ENCODE results near the gene BARHL1.

The BARHL1 gene

DNA sequence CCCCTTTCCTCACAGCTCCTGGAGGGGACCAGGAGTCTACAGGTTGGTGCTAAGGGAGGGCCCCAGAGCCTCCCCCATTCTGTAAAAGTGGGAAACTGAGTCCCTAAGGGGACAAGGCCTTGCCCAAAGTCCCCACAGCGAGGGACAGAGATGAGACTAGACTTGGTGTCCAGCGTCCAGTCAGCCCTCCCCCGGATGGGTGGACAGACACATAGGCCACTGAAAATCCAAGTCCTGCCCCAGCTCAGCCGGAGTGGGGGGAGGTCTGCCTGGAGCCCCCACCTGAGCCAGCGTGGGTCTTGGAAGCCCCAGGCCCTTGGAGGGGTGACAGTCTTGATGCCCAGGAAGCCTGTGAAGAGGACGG, 5.2 kb downstream of the BARHL1 start:
- DNase-seq (ENCODE audit: low spot score) = no peak

DNA sequence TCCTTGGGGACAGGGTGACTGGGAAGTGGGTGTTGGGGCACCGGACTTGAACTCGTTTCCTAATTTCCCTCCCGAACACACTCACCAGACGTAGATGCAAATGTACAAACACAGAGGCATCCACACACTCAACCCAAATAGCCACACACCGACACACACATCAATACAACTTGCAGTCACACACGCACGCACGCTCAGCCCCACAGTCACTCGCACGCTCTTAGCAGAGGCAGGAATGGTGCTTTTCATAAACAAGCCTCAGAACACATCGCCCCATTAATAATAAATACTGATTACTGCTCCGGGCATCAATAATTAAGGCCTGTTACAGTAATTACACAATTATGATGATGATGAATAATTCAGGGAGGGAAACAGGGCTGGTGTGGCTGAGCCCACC, 5.7 kb downstream of the BARHL1 start:
- DNase-seq (ENCODE audit: low spot score) = no peak

DNA sequence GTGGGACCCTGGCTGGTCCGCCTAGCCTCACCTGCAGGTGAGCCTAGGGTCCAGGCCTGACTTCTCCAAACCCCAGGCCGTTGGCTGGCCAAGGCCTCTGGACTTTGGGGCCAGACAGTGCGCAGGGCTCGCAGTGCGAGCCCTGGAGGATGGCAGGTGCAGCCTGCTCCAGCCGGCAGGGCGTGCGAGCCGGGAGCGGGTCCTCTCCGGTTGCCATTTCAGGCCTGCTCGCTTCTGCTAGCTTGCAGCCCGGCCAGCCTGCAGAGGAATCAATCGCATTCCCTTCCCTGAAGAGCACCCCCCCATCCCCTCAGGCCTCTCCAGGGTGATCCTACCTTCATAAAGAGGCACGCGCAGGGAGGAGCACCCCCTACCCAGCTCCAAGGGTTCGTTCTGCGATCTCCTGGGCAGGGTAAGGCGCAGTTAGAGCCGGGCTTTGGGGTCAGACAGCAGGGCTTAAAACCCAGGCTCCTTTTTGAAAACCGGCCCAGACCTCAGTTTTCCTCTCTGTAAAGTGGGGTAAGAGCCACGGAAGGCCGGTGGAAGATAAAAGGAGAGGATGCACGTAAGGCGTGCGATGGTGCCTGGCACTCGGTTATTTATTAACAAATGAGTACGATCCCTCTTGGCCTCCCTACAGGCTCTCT, 6.2 kb downstream of the BARHL1 start:
- DNase-seq (ENCODE audit: low spot score) = peak; percentile 30

DNA sequence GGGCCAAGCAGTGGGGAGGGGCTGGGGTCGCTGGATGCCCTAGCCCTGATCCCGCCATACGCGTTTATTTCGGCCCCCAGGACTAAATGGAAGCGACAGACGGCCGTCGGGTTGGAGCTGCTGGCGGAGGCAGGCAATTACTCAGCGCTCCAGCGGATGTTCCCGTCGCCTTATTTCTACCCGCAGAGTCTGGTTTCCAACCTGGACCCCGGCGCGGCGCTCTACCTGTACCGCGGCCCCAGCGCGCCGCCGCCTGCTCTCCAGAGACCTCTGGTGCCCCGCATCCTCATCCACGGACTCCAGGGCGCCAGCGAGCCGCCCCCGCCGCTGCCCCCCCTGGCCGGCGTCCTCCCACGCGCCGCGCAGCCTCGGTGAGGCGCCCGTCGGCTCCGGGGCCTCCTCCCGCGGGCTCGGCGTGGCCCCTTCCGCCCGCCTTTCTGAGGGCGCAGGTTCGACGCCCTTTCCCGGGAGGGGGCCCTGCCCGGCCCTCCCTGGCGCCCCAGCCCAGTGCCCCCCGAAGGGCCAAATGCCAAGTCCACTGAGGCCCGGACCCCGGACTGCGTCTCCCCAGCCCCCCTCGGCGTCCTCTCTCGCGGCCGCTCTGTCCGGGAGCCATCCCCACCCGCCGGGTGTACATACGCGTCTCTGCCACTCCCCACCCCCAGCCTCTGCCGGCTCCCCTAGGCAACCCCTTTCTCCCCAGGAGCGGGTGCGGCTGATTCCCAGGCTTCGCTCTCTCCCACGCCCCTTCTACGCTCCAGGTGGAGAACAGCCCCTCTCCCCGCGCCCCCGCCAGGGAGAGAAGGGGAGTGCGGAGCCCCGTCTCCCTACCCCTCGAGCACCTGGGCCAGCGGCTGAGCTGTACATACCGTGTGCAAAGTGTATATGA, 7.0 kb downstream of the BARHL1 start:
- DNase-seq (ENCODE audit: low spot score) = peak; percentile 45

DNA sequence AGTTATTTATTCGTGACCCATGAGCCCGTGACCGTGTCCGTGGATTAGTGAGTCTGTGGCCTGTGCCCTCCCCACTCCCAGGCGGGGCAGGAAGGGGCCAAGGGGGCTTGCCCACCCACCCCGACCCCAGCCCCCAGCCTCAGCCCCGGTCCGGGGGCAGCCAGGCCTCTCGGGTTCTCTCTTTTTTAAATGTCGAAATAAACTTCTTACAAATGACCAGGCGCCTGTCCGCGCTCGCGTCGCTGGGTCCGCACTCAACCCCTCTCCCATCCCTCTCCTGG, 7.6 kb downstream of the BARHL1 start:
- no peak for DNase-seq (ENCODE audit: low spot score)

DNA sequence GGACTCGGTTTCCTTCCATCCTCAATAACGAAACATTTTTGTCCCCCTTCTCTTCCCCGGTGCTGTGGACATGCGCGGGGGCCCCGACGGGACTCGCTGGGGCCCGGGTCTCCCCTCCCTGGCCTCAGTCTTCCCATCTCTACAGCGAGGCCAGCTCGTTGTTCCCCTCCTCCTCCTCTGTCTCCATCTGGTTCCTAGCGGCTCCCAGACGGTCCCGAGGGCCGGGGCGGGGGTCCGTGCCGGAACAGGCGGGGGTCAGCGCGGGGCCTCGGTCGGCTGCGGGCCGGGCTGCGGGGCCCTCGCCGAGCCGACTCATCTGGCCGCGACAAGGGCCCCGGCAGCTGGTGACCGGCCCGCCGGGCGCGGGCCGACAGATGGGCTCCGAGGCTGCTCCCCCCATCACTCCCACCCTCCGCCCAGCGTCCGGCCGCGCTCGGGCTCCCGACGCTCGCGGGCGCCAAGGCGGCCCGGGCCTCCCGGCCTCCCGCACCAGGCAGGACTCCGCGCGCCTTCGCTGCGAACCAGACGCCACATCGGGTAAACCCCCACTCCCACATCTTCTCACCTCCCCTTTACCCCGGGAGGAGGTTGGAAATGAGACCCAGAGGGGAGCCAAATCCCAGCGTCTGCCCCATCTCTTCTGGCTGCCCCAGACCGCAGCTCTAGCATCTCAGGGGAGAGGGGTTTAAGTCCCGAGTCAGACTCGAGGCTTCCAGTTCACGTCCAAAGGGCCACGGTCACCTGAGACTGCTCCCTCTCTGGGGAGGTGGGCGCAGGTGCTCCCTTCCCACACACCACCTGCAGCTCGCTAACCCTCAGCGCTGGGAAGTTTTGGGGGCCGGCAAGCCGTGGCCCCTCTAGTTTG, 8.1 kb downstream of the BARHL1 start:
- DNase-seq (ENCODE audit: low spot score) = peak; percentile 44

DNA sequence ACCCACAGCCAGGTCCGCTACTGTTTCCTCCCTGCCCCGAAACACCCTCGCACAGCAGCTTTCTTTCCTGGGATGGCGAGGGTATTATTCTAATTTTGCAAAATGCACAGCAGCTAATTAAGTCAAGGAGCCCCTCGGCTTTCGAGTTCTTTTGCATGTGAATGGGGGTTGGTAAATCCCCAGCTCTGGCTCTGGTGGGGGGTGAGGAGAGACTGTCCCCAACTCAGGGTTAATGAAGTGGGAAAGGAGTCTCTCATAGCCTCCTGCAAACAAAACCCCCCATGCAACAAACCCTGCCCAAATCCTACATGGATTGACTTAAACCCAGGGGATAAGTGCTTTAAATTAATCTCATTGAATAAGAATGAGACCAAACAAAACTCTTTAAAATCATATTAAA, 8.8 kb downstream of the BARHL1 start:
- no peak for DNase-seq (ENCODE audit: low spot score)

DNA sequence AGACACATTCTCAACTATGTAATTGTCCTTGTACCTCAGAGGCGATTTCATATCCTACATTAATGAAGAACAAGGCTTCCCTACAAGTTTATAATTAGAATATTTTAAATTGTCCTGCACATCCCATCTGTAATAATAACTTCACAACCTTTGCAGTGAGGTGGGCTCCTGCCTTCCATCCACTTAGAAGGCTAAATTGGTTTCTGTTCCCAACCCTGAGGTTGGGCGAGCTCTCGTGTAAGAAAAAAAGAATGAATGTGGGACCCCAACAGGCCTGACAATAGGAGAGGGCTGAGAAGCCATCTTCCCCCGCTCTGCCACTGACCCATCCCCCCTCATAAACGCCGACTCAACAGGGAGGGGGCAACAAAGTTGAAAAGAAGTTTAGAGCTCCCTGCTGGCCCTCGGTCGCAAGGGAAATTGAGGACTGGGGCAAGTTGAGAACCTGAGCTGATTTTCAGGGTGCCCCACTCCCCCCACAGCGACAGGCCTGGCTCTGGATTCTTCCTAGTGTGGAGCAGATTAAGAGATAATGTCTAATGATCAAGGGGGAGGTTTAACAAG, 9.4 kb downstream of the BARHL1 start:
- DNase-seq (ENCODE audit: low spot score) = no peak

DNA sequence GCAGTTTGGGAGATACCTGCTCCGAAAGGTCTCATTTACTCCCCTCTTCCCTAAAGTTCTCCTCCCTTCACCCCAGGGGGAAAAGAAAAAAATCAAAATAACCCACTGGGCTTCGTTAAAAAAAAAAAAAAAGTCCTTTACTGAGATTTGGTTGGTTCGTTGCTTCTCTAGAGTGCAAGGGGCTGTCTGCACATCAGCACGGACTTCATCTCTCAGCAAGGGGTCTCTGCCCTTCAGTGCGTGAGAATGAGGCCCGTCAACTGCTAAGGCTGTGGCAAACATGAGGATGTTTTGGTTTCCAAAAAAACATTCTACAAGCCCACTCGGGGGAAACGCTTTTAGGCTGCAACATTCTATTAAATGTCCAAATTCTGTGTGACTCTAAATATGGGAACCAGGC, 10.0 kb downstream of the BARHL1 start:
- no peak for DNase-seq (ENCODE audit: low spot score)

DNA sequence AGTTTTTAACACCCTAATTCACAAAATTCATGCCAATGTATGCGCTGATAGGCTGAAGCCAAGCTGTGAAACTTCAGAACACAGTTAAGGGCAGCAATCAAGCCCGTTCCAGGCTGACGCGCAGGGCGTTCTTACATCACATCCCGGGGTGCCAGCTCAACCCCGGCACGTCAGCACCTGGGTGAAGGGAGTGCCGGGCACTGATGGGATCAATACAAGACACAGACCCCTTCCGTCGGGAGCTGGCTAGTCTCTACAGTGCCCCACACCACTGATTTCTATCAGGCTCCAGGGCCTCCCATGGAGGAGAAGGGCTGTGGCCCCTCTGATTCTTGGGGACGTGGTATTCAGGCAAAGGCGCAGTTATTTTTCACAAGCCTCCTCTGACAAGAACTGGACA, 12.0 kb downstream of the BARHL1 start:
- no peak for DNase-seq (ENCODE audit: low spot score)

DNA sequence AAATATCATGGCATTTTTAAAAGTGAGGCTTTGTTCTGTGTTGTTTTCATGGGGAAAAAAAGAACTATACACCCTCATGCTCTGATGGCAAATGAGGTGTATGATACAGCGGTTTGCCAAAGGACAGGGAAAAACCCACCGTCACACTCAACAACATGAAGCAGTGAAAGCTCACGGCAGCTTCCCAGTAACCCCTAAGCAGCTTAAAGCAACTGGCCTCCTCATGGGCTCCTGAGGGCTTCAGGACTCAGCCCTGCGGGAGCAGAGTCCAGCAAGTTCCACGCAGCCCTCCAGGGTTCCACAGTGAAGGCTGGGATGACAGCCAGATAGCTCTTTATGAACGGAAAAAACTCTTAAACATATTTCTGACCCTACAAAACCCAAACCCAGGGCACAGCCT, 12.9 kb downstream of the BARHL1 start:
- no peak for DNase-seq (ENCODE audit: low spot score)

DNA sequence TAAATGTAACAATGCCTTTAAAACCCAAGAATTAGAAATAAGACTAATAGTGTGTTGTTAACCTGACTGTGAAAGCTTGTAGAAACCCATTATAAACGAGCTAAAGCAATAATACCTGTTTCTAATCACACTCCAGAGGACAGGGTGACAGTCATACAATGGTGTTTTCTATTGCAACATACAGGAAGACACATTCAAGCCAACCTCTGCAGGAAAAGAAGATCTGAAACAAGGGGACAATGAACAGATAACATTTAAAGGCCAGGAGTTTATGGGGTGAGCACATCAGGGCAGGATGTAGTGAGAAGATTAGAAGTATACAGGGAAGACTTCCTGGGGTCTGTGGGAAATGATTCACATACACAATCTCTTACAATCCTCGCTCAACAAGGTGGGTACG, 13.8 kb downstream of the BARHL1 start:
- DNase-seq (ENCODE audit: low spot score) = no peak

DNA sequence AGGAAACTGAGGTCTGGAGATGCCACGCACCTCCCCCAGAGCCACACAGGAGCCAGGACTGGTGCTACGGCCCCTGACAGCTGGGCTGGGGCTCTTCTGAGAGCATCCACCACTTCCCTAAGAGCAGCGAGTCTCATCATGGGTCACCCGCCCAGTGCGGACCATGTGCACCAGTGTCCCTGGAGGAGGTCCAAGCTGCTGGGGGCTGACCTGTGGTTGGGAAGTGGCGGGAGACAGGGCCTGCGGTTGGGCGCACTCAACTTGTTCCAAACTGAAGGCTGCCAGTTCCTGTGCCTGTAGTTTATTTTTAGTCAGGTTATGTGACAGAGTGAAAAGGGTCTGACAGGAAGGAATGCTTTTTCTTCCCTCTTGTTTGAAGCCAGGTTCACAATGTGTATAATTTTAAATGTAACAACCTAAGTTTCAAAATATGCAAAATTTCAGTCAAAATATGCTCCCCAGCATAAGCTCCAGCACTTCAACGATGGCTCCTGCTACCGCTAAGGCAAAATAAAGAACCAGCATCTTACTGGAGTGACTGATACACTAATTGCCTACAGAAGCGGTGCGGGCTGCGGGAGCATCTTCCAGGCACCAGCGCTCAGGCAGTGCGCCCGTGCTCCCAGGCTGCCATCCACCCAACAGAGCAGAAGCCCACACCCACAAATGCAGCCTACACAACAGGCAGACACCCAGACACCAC, 14.8 kb downstream of the BARHL1 start:
- no peak for DNase-seq (ENCODE audit: low spot score)

DNA sequence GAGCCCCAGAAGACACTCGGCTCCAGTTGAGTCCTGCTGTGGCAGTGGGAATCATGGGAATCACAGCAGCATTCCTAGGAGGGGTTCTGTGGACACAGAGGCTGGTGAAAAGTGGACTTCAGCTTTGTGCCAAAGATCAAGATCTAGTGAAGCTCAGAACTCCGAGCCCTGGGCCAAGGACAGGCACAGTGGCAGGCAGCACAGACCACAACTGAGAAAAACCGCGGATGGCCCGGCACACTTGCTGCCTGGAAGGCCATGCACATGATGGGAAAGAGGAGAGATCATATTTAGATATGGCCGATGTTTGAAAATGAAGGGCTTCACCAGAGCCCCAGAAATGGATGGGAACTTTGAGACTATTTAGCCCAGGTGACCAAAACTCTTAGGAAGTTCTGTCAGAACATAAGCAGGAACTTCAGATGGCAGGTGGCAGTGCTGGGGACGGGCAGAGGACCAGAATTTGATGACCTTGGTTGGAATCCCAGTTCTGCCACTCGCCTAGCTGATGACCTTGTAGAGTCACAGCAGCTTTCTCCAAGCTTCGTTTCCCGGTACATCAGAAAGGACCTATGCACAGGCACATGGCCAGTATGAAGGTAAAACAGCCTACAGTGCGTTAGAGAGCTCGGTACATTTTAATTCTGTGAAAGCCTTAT, 18.0 kb downstream of the BARHL1 start:
- no peak for DNase-seq (ENCODE audit: low spot score)

DNA sequence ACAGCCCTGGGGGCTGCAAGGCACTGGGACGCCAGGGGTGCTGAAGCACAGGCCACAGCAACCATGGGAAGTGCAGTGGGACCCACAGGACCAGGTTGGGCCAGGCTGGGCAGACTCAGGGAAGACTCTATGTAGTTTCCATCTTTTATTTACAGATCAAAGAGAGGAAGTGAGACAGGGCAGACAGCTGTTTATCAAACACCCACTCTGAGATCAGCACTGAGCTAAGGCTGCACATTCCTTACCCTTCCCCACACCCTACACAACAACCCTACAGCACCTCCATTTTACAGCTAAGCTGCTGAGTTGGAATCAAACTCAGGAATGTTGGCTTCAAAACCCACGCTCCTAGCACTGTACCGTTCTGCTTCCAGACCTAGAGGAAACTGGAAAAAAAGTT, 19.8 kb downstream of the BARHL1 start:
- no peak for DNase-seq (ENCODE audit: low spot score)

DNA sequence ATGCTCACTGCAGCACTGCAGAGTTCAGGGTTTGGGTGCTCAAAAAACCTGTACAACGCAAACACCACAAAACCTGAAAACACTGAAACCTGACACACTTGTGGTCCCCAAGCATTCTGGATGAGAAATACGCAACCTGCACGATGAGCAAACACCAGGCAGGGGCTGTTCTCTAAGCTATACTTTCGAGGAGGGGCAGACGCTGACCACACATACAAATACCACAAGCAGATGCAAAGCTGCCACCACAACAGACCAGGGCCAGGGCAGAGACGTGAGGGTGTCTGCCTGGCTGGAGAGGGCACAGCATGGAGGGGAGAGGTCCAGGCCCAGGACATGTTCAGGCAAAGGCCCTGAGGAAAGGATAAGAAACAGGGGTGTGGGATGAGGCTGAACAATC, 23.0 kb downstream of the BARHL1 start:
- DNase-seq (ENCODE audit: low spot score) = no peak

DNA sequence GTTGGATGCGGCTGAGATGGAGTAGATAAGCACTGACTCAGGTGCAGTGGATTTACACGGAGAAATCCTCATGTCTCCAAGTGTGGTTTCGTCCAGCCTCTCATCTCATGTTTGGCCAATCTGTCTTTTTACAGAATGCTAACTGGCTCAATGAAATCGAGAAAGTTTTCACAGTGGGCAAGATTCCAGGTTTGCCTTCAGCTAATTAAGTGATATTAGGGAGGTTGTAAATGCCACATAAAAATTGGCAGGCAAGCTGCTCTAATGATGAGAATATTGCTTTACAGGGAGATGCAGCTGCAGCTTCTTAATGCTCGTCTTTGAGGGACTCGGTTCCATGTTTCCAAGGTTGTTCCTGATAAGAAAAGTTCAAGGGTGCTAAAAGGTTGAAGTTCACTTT, 23.7 kb downstream of the BARHL1 start:
- DNase-seq (ENCODE audit: low spot score) = no peak

DNA sequence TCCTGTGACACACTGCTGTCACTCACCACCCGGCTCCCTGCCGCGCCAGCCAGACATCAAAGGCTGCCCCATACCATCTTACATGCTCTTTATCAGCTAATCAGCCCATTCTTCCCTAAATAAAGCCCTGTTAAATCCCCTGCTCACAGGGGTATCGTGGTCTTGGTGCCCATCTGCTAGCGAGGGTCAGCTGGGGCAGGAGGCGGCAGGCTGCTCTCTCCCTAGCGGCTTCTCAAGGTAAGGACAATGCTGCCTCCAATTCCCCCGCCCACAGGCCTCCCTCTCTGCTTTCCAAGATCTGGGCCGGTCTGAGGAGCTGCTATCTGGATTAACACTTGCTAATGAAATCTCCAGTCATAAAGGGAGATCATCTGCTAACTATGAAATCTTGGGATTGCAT, 26.8 kb downstream of the BARHL1 start:
- DNase-seq (ENCODE audit: low spot score) = no peak

DNA sequence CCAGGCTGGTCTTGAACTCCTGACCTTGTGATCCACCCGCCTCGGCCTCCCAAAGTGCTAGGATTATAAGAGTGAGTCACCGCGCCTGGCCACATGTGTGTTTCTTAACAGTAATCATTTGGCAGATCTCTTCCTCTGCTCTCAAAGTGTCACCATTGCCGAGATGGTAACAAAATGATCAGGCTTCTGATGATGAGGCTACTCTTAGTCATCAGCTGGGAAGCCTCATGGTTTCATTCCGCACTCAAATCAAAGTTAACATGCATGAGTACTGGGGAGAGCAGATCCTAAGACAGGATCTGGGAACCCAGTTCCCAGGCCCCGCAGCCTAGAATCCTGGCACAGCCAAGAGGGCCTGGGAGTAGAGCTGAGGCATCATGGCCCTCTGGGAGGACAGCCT, 27.4 kb downstream of the BARHL1 start:
- DNase-seq (ENCODE audit: low spot score) = peak; percentile 85

DNA sequence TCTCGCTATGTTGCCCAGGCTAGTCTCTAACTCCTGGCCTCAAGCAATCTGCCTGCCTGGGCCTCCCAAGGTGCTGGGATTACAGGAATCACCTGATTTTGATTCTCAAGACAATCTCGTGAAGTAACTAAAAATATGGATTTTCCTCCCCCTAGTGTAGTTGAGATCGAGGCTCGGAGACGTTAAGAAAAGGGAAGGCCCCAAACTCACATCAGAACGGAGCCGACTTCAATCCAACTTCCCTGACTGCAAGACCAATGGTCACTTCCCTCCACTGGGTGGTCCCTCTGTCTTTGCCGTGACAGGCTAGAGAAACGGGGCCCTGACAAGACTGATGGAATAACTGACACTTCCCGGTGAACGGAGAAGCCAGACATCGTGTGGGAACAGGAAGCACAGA, 28.3 kb downstream of the BARHL1 start:
- no peak for DNase-seq (ENCODE audit: low spot score)

DNA sequence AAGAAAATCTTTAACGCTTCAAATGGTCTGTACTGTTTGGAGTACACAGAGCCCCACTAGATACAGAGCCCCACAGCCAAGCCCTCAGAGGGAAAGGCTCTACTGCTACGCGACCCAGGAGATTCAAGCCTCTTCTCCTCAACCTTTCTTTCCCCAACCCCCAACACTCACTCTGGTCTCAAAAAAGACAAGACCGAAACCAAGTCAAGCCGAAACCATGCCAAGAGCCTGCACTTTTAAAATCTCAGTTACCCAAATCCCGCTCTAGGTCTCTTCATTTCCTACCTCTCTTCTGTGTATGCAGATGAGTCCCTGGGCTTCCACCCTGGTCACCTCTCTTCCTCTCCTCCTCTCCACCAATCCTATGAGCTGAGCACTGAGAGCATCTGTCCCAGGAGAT, 31.9 kb downstream of the BARHL1 start:
- no peak for DNase-seq (ENCODE audit: low spot score)

DNA sequence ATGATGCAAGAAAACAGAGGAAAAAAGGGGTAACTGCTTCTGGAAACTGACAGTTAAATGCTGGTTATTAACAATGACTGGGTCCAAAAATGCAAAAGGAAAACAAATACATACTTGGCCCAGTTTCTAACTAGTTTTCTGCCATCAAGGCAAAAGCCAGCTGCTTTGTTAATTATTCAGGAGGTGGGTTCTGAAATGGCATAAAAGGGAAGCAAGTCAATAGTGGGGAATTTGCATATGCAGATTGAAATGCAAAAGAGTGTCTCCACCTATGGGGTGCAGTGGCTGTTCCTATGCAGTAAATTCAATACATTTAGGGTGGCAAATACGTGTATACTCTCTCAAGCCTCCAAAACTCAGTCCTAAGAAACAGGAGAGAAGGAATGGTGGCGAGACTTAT, 33.4 kb downstream of the BARHL1 start:
- DNase-seq (ENCODE audit: low spot score) = no peak

Data from AG20443 (cell line).